Thyroid gland (tissue), 4 donors: ENCODE data around the gene ACKR1. TPM values are rescaled to one million over a fixed set of nuclear protein-coding genes. Genes with fewer than 3 reads are reported as not detected.
A peak's percentile ranks its signal among the peaks of the same experiment; 100 is the strongest.

Experiments used
- DNase-seq, 2 donors: peaks; one replicate each; pipeline ENCODE4 v3.0.0-alpha.2; 2019
- H3K27ac ChIP-seq, 3 donors: fragments of 200-600 bp; sonication (generic); 1 replicate in 2 of 3; 2 replicates in 1 of 3; pipeline ENCODE4 v1.5.1; 2016 to 2019; ENCODE audit warnings: mild to moderate bottlenecking in 1 of 3, moderate library complexity in 1 of 3
- H3K27me3 ChIP-seq: fragments of 200-600 bp; sonication (generic); one replicate; pipeline ENCODE4 v1.5.1; 2019
- H3K36me3 ChIP-seq, 2 donors: fragments of 200-600 bp; sonication (generic); one replicate each; pipeline ENCODE4 v1.5.1; 2016 to 2019
- H3K4me1 ChIP-seq, 2 donors: fragments of 200-600 bp; sonication (generic); one replicate each; pipeline ENCODE4 v1.5.1; 2017 to 2019
- H3K4me3 ChIP-seq, 3 donors: fragments of 200-600 bp; sonication (generic); replicated peaks in 1 of 3; 1 replicate in 2 of 3; 2 replicates in 1 of 3; pipeline ENCODE4 v1.5.1; 2016; ENCODE audit warnings: mild to moderate bottlenecking in 1 of 3
- H3K9me3 ChIP-seq: fragments of 200-600 bp; sonication (generic); one replicate; pipeline ENCODE4 v1.5.1; 2017
- CTCF ChIP-seq, 6 experiments: fragments of 200-600 bp in 3 of 6; fragments of 450-650 bp in 3 of 6; sonication (generic) in 3 of 6; IDR thresholded peaks; one replicate each; pipeline ENCODE4 v1.5.1; 2016 to 2019; ENCODE audit warnings: antibody characterized with exemption in 6 of 6, mild to moderate bottlenecking in 2 of 6, inconsistent platforms in 1 of 6, moderate library complexity in 1 of 6
- POLR2A ChIP-seq, 2 donors: fragments of 450-650 bp; IDR thresholded peaks; one replicate each; pipeline ENCODE4 v1.6.1; 2017; ENCODE audit warnings: antibody characterized with exemption in 2 of 2, mild to moderate bottlenecking in 2 of 2, moderate library complexity in 1 of 2
- WGBS, 2 donors: methylation state at CpG; one replicate each; pipeline ENCODE4 v1.1.5; 2017; 5-methylcytosine and 5-hydroxymethylcytosine counted together
- intact Hi-C: fragments of 100-400 bp; cut with DNase I; formaldehyde crosslinking; loops from one replicate; pipeline ENCODE4 v1.15.1; 2023
- total RNA-seq, 4 donors: library from RNA; depleted of rRNA; stranded (reverse); fragments of >200 nt; gene quantifications; one replicate each; pipeline ENCODE4 v1.2.3, GENCODE V29; 2016

Gene ACKR1
- total RNA-seq, 4 donors from 2014 or later = 13.3 to 37.4 (median 24.1) TPM

- intact Hi-C loops = loop anchor here (5.0 kb wide), 2 partner anchors 34 to 49 kb away; no protein-coding TSS in a partner anchor
- TF ChIP-seq CTCF (IDR thresholded peaks at IDR 0.05) = no peak
- peaks cover 6 to 7% of the 10 kb centered on the region in 2 donors for H3K4me1 ChIP-seq
- 61 to 66% methylated on average over 9 of the region's 9 CpGs for WGBS, 2 donors
- H3K36me3 ChIP-seq = no peaks in the 10 kb centered on the region
- H3K27ac ChIP-seq = no peak overlapping the region
- H3K4me3 ChIP-seq = no peak overlapping the region
- H3K27me3 ChIP-seq = no peaks in the 10 kb centered on the region
- no peak for DNase-seq
- no peaks in the 10 kb centered on the region for H3K9me3 ChIP-seq
Measured at GRCh38 chr1:159163614-159164228, 41.0 kb upstream of the ACKR1 start.

- Histone ChIP-seq H3K36me3 (no peaks in the 10 kb centered on the region), H3K27me3 (peaks cover 7% of the 10 kb centered on the region), H3K9me3 (no peaks in the 10 kb centered on the region), H3K4me3 (no peak overlapping the region), H3K4me1 (peaks cover 0 to 18% of the 10 kb centered on the region in 2 donors), H3K27ac (no peak overlapping the region)
- DNase-seq = no peak
- 51% methylated on average over 4 of the region's 4 CpGs for WGBS, 2 donors
- intact Hi-C loops = no loop called here
- no peak for TF ChIP-seq CTCF (IDR thresholded peaks at IDR 0.05)
- TF ChIP-seq POLR2A (IDR thresholded peaks at IDR 0.05) = no peak
Measured at GRCh38 chr1:159168043-159168442, 36.6 kb upstream of the ACKR1 start.

- intact Hi-C loops = no loop called here
- H3K27ac ChIP-seq = no peak overlapping the region
- 71 to 73% methylated on average over 5 of the region's 5 CpGs for WGBS, 2 donors
Measured at GRCh38 chr1:159170639-159171038, 34.0 kb upstream of the ACKR1 start.

GRCh38 chr1:159171254-159171687 is 33.4 kb upstream of the ACKR1 start, which contains the start of gene CADM3:
Gene CADM3 (plus strand): TSS chr1:159171615. CDS start chr1:159171766, 151 bp downstream.
- Histone ChIP-seq H3K4me3 (peak within 1 kb of the TSS in 1 of 3 donors; percentile 9), H3K27me3 (peaks cover 7% of the 10 kb centered on the region), H3K4me1 (peaks cover 0 to 18% of the 10 kb centered on the region in 2 donors), H3K9me3 (no peaks in the 10 kb centered on the region), H3K36me3 (no peaks in the 10 kb centered on the region), H3K27ac (no peak within 1 kb of the TSS)
- no peak for DNase-seq
- 0 to 3% methylated on average over 5 to 11 of the region's 29 CpGs for WGBS, 2 donors
- no peak for TF ChIP-seq POLR2A (IDR thresholded peaks at IDR 0.05)
- no peak for TF ChIP-seq CTCF (IDR thresholded peaks at IDR 0.05)
- intact Hi-C loops = no loop called here

More at GRCh38 chr1:159170639-159171038, 34.0 kb upstream of the ACKR1 start:
- Histone ChIP-seq H3K9me3 (no peaks in the 10 kb centered on the region), H3K4me3 (no peak overlapping the region), H3K36me3 (no peaks in the 10 kb centered on the region), H3K4me1 (peaks cover 0 to 18% of the 10 kb centered on the region in 2 donors), H3K27me3 (peaks cover 7% of the 10 kb centered on the region)
- DNase-seq = no peak
- no peak for TF ChIP-seq POLR2A (IDR thresholded peaks at IDR 0.05)
- no peak for TF ChIP-seq CTCF (IDR thresholded peaks at IDR 0.05)

DNA sequence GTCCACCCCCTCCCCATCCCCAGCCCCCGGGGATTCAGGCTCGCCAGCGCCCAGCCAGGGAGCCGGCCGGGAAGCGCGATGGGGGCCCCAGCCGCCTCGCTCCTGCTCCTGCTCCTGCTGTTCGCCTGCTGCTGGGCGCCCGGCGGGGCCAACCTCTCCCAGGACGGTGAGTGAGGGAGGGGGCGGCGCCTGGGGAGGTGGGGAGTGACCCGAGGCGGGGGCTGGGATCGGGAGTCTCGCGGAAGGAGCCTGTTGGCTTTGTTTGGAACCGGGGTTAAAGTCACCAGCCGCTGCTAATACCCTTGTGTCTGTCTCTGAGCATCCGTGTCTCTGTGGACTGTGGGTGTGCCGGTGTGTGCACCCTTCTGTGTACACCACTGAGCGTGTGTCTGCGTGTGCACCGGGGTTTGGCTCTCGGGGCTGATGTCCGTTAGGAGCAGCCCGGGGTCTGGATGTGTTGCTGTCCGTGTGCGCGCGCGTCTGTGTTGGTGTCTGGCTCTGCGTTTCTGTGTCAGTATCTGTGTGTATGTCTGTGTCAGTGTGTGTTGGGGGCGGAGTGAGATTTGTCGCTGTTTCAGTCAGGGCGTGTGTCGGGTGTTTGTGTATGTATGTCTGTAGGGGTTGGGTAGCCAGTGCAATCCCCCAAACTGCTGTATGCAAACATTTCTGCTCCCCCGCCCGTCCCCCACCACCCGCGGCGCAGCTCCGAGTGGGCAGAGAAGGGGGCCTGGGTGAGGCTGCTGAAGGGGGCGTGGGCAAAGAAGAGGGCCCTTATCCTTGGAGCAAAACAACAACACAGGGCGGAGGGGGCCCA is 32.8 kb upstream of the ACKR1 start:
- Histone ChIP-seq H3K4me1 (peaks cover 0 to 18% of the 10 kb centered on the region in 2 donors), H3K9me3 (no peaks in the 10 kb centered on the region), H3K36me3 (no peaks in the 10 kb centered on the region), H3K27me3 (peaks cover 7% of the 10 kb centered on the region), H3K27ac (no peak overlapping the region), H3K4me3 (peak overlapping the region in 1 of 3 donors; percentile 9)
- WGBS, 2 donors = 2 to 4% methylated on average over 24 to 30 of the region's 49 CpGs
- TF ChIP-seq POLR2A (IDR thresholded peaks at IDR 0.05) (no peak), CTCF (IDR thresholded peaks at IDR 0.05) (no peak)
- no peak for DNase-seq
- intact Hi-C loops = no loop called here
